Retinal pigment epithelial cell (primary cell): ENCODE measurements around the gene GHRHR.

Source experiments
- DNase-seq: peaks from one replicate; pipeline ENCODE4 v3.0.0-alpha.2; 2010; ENCODE audit warnings: low read depth
- H3K4me3 ChIP-seq: 2 replicates; pipeline ENCODE4 v1.5.1; 2011; ENCODE audit warnings: mild to moderate bottlenecking, low read length, control low read depth, moderate library complexity
- CTCF ChIP-seq: conservative IDR thresholded peaks from 2 replicates; pipeline ENCODE4 v1.5.1; 2011; ENCODE audit warnings: low read depth, low read length, control low read depth, inconsistent platforms

GHRHR gene

GRCh38 chr7:30988351-30989005 lies 24.7 kb downstream of the GHRHR start:
- no peak for DNase-seq
- no peak overlapping the region for H3K4me3 ChIP-seq
- TF ChIP-seq CTCF, result no peak

GRCh38 chr7:30989008-30989823 lies 25.5 kb downstream of the GHRHR start:
- no peak for DNase-seq
- TF ChIP-seq CTCF, result no peak

GRCh38 chr7:30989824-30990672 lies 26.3 kb downstream of the GHRHR start:
- H3K4me3 ChIP-seq, result no peak overlapping the region
- TF ChIP-seq CTCF, result no peak
- no peak for DNase-seq

More at GRCh38 chr7:30989008-30989823, 25.5 kb downstream of the GHRHR start:
- H3K4me3 ChIP-seq, result no peak overlapping the region

GRCh38 chr7:30990673-30991170 lies 27.0 kb downstream of the GHRHR start:
- no peak for DNase-seq
- TF ChIP-seq CTCF, result no peak
- H3K4me3 ChIP-seq, result no peak overlapping the region

- DNase-seq, result no peak
- TF ChIP-seq CTCF, result no peak
- no peak overlapping the region for H3K4me3 ChIP-seq
Observed at GRCh38 chr7:30992414-30992813, 28.7 kb downstream of the GHRHR start.

GRCh38 chr7:30994206-30995100 lies 30.7 kb downstream of the GHRHR start:
- no peak for DNase-seq
- H3K4me3 ChIP-seq, result no peak overlapping the region
- no peak for TF ChIP-seq CTCF
